Gastrocnemius medialis (tissue), 4 donors: ENCODE results near the gene PDCD11. TPM values are rescaled to one million over a fixed set of nuclear protein-coding genes. Genes with fewer than 3 reads are reported as not detected.

Experiments used
- ATAC-seq, 2 donors: fragments of 150-250 bp; one replicate each; pipeline ENCODE4 v1.9.1; 2016
- DNase-seq, 2 donors: peaks; one replicate each; pipeline ENCODE4 v3.0.0-alpha.2; 2019
- H3K27ac ChIP-seq, 4 donors: fragments of 200-600 bp; sonication (generic); 1 replicate in 1 of 4; 2 replicates in 3 of 4; pipeline ENCODE4 v1.5.1; 2016 to 2018; ENCODE audit warnings: mild to moderate bottlenecking in 2 of 4, moderate library complexity in 1 of 4
- H3K27me3 ChIP-seq, 3 donors: fragments of 200-600 bp; sonication (generic) in 2 of 3; 1 replicate in 1 of 3; 2 replicates in 2 of 3; pipeline versions ENCODE4 v1.5.1 to v1.6.0; 2016 to 2019; ENCODE audit warnings: mild to moderate bottlenecking in 1 of 3, moderate library complexity in 1 of 3
- H3K36me3 ChIP-seq, 2 donors: fragments of 200-600 bp; sonication (generic) in 1 of 2; one replicate each; pipeline ENCODE4 v1.5.1; 2017 to 2018
- H3K4me1 ChIP-seq, 2 donors: fragments of 200-600 bp; sonication (generic) in 1 of 2; one replicate each; pipeline ENCODE4 v1.5.1; 2016 to 2017; ENCODE audit warnings: mild to moderate bottlenecking in 2 of 2
- H3K4me3 ChIP-seq, 4 donors: fragments of 200-600 bp; sonication (generic) in 3 of 4; 1 replicate in 1 of 4; 2 replicates in 3 of 4; pipeline ENCODE4 v1.5.1; 2016 to 2019; ENCODE audit warnings: mild to moderate bottlenecking in 2 of 4
- H3K9me3 ChIP-seq, 3 donors: fragments of 200-600 bp; sonication (generic) in 2 of 3; 1 replicate in 1 of 3; 2 replicates in 2 of 3; pipeline ENCODE4 v1.5.1; 2016 to 2019
- POLR2A ChIP-seq, 2 donors: fragments of 450-650 bp; IDR thresholded peaks; one replicate each; pipeline ENCODE4 v1.6.1; 2017; ENCODE audit warnings: antibody characterized with exemption in 2 of 2, mild to moderate bottlenecking in 2 of 2, moderate library complexity in 2 of 2
- in situ Hi-C, 4 donors: fragments of 200-750 bp; cut with MboI; loops; one replicate each; pipeline versions ENCODE4 v1.15.0 to v1.8.0; 2017; ENCODE audit warnings: low sequenced_read_pairs in 4 of 4
- intact Hi-C: fragments of 100-400 bp; cut with DNase I; formaldehyde crosslinking; loops from one replicate; pipeline ENCODE4 v1.15.1; 2023; ENCODE audit warnings: low total_unique reads
- total RNA-seq, 4 donors: library from RNA; depleted of rRNA; stranded (reverse); fragments of >200 nt; gene quantifications; one replicate each; pipeline versions ENCODE4 v1.1.0 to v1.2.3, GENCODE V29; 2016
- TF ChIP-seq, protein P1 (sequence below), 5 experiments: fragments of 450-650 bp in 3 of 5; fragments of 200-600 bp in 2 of 5; sonication (generic) in 2 of 5; IDR thresholded peaks in 4 of 5; conservative IDR thresholded peaks in 1 of 5; 1 replicate in 4 of 5; 2 replicates in 1 of 5; pipeline ENCODE4 v1.5.1; 2016 to 2019; ENCODE audit warnings: antibody characterized with exemption in 5 of 5, mild to moderate bottlenecking in 3 of 5, moderate library complexity in 3 of 5

The PDCD11 gene
- total RNA-seq, 4 donors from 2014 or later = 16.7 to 22.7 (median 19.5) TPM

- Histone ChIP-seq H3K27me3 (peaks cover 0 to 2% (median 0%) of the 10 kb centered on the region in 3 donors), H3K4me1 (no peaks in the 10 kb centered on the region), H3K27ac (no peak overlapping the region), H3K9me3 (no peaks in the 10 kb centered on the region), H3K4me3 (no peak overlapping the region), H3K36me3 (no peaks in the 10 kb centered on the region)
- DNase-seq (no peak), ATAC-seq (no peak)
- TF ChIP-seq POLR2A (IDR thresholded peaks at IDR 0.05) = no peak
- TF ChIP-seq, protein P1, sequence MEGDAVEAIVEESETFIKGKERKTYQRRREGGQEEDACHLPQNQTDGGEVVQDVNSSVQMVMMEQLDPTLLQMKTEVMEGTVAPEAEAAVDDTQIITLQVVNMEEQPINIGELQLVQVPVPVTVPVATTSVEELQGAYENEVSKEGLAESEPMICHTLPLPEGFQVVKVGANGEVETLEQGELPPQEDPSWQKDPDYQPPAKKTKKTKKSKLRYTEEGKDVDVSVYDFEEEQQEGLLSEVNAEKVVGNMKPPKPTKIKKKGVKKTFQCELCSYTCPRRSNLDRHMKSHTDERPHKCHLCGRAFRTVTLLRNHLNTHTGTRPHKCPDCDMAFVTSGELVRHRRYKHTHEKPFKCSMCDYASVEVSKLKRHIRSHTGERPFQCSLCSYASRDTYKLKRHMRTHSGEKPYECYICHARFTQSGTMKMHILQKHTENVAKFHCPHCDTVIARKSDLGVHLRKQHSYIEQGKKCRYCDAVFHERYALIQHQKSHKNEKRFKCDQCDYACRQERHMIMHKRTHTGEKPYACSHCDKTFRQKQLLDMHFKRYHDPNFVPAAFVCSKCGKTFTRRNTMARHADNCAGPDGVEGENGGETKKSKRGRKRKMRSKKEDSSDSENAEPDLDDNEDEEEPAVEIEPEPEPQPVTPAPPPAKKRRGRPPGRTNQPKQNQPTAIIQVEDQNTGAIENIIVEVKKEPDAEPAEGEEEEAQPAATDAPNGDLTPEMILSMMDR (IDR thresholded peaks at IDR 0.05 in 4 of 5, conservative IDR thresholded peaks at IDR 0.05 in 1 of 5) = no peak
- in situ Hi-C loops = no loop called here
- intact Hi-C loops = no loop called here
These were observed 76.8 kb downstream of the PDCD11 start for GRCh38 chr10:103473261-103473671.

DNA sequence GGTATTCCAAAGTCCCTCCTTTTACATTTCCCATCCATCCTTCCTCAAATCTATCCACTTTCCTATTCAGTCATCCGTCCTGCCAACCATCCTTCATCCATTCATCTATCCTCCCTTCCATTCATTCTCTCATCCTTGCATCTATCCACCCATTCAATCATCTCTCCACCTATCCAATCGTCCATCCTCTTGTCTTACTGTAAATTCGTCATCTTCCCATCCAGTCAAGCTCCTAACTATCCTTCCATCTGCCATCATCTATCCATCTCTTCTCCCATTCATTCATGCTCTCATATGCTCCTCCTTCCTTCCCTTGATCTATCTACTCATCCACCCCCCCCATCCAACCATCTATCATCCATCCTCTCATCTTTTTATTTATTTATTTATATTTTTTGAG is 77.7 kb downstream of the PDCD11 start:
- no peak for TF ChIP-seq POLR2A (IDR thresholded peaks at IDR 0.05)
- TF ChIP-seq, protein P1 (IDR thresholded peaks at IDR 0.05 in 4 of 5, conservative IDR thresholded peaks at IDR 0.05 in 1 of 5) = no peak
- Histone ChIP-seq H3K4me1 (no peaks in the 10 kb centered on the region), H3K4me3 (no peak overlapping the region), H3K27me3 (peaks cover 0 to 2% (median 0%) of the 10 kb centered on the region in 3 donors), H3K36me3 (no peaks in the 10 kb centered on the region), H3K27ac (no peak overlapping the region), H3K9me3 (no peaks in the 10 kb centered on the region)
- in situ Hi-C loops (no loop called here), intact Hi-C loops (no loop called here)
- ATAC-seq (no peak), DNase-seq (no peak)

DNA sequence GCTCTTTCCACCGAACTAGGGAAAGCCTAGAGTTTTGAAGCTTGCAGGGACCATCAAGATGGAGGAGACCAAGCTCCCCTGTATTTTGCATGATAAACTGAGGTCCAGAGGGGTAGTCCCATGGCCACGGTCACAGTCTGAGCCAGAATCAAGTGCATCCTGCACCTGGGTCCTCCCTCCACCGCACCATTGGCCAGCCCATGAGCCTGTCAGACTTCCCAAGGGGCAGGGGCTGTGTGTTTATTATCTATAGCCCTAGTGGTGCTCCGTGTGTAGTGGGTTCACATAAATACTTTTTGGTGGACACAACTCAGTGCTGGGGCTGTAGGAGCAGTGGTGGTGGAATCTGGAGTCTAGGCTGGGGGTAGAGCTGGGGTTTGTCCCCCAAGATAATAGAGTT is 79.0 kb downstream of the PDCD11 start:
- H3K36me3 ChIP-seq = no peaks in the 10 kb centered on the region
- no peak overlapping the region for H3K27ac ChIP-seq
- H3K4me3 ChIP-seq = no peak overlapping the region
- TF ChIP-seq, protein P1 (IDR thresholded peaks at IDR 0.05 in 4 of 5, conservative IDR thresholded peaks at IDR 0.05 in 1 of 5) = no peak
- no peak for TF ChIP-seq POLR2A (IDR thresholded peaks at IDR 0.05)
- intact Hi-C loops = no loop called here
- DNase-seq (no peak), ATAC-seq (no peak)
- no peaks in the 10 kb centered on the region for H3K9me3 ChIP-seq
- H3K4me1 ChIP-seq = no peaks in the 10 kb centered on the region
- in situ Hi-C loops = no loop called here
- peaks cover 0 to 2% (median 0%) of the 10 kb centered on the region in 3 donors for H3K27me3 ChIP-seq

DNA sequence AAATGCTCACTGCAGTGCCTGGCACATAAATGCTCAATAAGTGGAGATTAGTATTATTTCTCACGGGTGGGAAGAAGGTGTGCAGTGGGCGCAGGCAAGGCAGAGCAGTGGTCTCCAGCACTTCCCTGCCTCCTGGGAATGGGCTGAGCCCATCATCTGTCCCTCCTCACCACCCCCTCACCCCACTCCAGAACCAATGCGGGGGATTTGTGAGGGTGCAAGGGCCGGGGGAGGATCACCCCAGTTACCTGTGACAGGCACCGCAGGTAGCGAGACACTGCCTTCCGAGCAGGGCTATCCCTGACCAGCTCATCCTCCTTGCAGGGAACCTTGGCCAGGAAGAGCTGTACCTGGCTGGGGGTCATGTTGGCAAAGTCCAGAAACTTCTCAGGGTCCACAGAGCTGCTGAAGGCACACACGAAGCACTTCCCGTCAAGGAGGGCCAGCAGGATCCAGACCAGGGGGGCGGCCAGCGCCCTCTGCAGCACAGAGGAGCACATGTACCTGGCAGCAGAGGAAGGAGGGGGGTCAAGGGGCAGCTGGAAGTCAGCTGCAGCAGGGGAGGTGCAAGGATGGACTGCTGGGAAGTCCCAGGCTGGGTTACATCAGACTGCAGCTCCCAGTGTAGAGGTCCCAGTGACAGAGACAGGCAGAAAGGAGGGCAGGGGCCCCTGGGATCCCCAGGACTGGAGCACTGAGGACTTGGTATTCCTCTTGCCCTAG is 79.8 kb downstream of the PDCD11 start:
- no peak for DNase-seq
- no peak for ATAC-seq
- intact Hi-C loops = no loop called here
- in situ Hi-C loops = no loop called here
- Histone ChIP-seq H3K36me3 (no peaks in the 10 kb centered on the region), H3K9me3 (no peaks in the 10 kb centered on the region), H3K4me3 (no peak overlapping the region), H3K27ac (no peak overlapping the region), H3K27me3 (peaks cover 0 to 2% (median 0%) of the 10 kb centered on the region in 3 donors), H3K4me1 (no peaks in the 10 kb centered on the region)
- no peak for TF ChIP-seq POLR2A (IDR thresholded peaks at IDR 0.05)
- TF ChIP-seq, protein P1 (IDR thresholded peaks at IDR 0.05 in 4 of 5, conservative IDR thresholded peaks at IDR 0.05 in 1 of 5) = no peak
